ENCODE results near the gene DLG5. TPM values are rescaled to one million over a fixed set of nuclear protein-coding genes. Genes with fewer than 3 reads are reported as not detected.

The DLG5 gene
- polyA plus RNA-seq, 1 of the 3 experiments (the other 2 are of a cell fraction): 31.3 TPM

- no peaks in the 10 kb centered on the region for H3F3A ChIP-seq (replicated peaks; ENCODE audit: insufficient read depth)
- no peak overlapping the region for H3K27ac ChIP-seq (ENCODE audit: low read depth in 2 of 2, low read length in 1 of 2)
- peaks cover 0 to 1% of the 10 kb centered on the region in 2 experiments for H3K36me3 ChIP-seq (replicated peaks in 1 of 2; ENCODE audit: control insufficient read depth in 1 of 2, insufficient read depth in 2 of 2, low read length in 1 of 2)
- no peak overlapping the region for H3K4me2 ChIP-seq
- H4K20me1 ChIP-seq (ENCODE audit: insufficient read depth): no peaks in the 10 kb centered on the region
- CTCF ChIA-PET: interaction anchor here (1.4 kb wide), 1 partner anchor 60 kb away, joined by 3 read pairs; no protein-coding TSS in a partner anchor
- DNase-seq: no peak
- WGBS (ENCODE audit: low lambda C conversion rate): 79% methylated on average over 3 of the region's 4 CpGs
- H3K4me3 ChIP-seq (ENCODE audit: low read depth in 2 of 2, low read length in 1 of 2): no peak overlapping the region
- no peaks in the 10 kb centered on the region for H3K9me2 ChIP-seq
- H3K79me2 ChIP-seq (ENCODE audit: insufficient read depth): no peaks in the 10 kb centered on the region
- H3K4me1 ChIP-seq (ENCODE audit: control insufficient read depth in 1 of 2, insufficient read depth in 2 of 2, low read depth in 1 of 2, low read length in 1 of 2): peaks cover 0 to 3% of the 10 kb centered on the region in 2 experiments; a peak in 1 of 4 replicates
- no peak overlapping the region for H3K9ac ChIP-seq
- H3K9me3 ChIP-seq: no peaks in the 10 kb centered on the region
- no peak overlapping the region for H2AFZ ChIP-seq (ENCODE audit: low read depth)
- POLR2A ChIA-PET: no interaction called here
- H3K27me3 ChIP-seq (ENCODE audit: insufficient read depth): no peaks in the 10 kb centered on the region
- TF ChIP-seq RCOR1 (IDR thresholded peaks at IDR 0.05; ENCODE audit: low read length): no peak
- no peak for TF ChIP-seq MXI1 (IDR thresholded peaks at IDR 0.05; ENCODE audit: low read depth, low read length)
- no peak for TF ChIP-seq FOXJ3 (CRISPR knock-in tag; IDR thresholded peaks at IDR 0.05)
- no peak for TF ChIP-seq USF1 (IDR thresholded peaks at IDR 0.05; ENCODE audit: borderline replicate concordance, low read depth)
- TF ChIP-seq FOXM1 (IDR thresholded peaks at IDR 0.05; ENCODE audit: low read depth): no peak
Measured at GRCh38 chr10:77771450-77771849, 155.1 kb downstream of the DLG5 start.

DNA sequence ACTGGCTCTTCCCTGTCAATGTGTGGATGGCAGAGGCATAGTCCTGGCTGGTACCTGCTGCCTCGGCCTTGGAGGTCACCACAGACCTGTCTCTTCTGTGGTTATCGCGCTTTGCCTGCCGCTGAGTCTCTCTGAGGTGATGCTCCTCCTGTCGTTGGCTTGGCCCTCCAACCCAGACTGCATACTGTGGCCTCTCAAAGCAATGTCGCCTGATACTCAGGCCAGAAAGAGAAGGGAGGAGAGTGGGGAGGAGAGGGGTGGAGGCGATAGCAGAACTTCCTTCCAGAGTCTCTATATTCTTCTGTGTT is 155.7 kb downstream of the DLG5 start:
- Histone ChIP-seq H3K79me2 (ENCODE audit: insufficient read depth) (no peaks in the 10 kb centered on the region), H2AFZ (ENCODE audit: low read depth) (no peak overlapping the region), H3K4me3 (ENCODE audit: low read depth in 2 of 2, low read length in 1 of 2) (no peak overlapping the region), H3K4me1 (ENCODE audit: control insufficient read depth in 1 of 2, insufficient read depth in 2 of 2, low read depth in 1 of 2, low read length in 1 of 2) (peaks cover 0 to 3% of the 10 kb centered on the region in 2 experiments; a peak in 1 of 4 replicates), H3K4me2 (no peak overlapping the region), H3K9me3 (no peaks in the 10 kb centered on the region), H3K9me2 (no peaks in the 10 kb centered on the region), H3K9ac (no peak overlapping the region), H4K20me1 (ENCODE audit: insufficient read depth) (no peaks in the 10 kb centered on the region), H3F3A (replicated peaks; ENCODE audit: insufficient read depth) (no peaks in the 10 kb centered on the region), H3K36me3 (replicated peaks in 1 of 2; ENCODE audit: control insufficient read depth in 1 of 2, insufficient read depth in 2 of 2, low read length in 1 of 2) (no peaks in the 10 kb centered on the region), H3K27ac (ENCODE audit: low read depth in 2 of 2, low read length in 1 of 2) (no peak overlapping the region), H3K27me3 (ENCODE audit: insufficient read depth) (no peaks in the 10 kb centered on the region)
- no peak for DNase-seq
- ChIA-PET CTCF (interaction anchor here (0.6 to 1.4 kb wide), 2 partner anchors 60 to 920 kb away, joined by 3 read pairs; no protein-coding TSS in a partner anchor), POLR2A (no interaction called here)
- TF ChIP-seq YY1 (IDR thresholded peaks at IDR 0.05; ENCODE audit: low read depth): no peak
- TF ChIP-seq JUND (IDR thresholded peaks at IDR 0.05): no peak
- no peak for TF ChIP-seq NRF1 (IDR thresholded peaks at IDR 0.05; ENCODE audit: low read depth, low read length)
- TF ChIP-seq, protein P1, sequence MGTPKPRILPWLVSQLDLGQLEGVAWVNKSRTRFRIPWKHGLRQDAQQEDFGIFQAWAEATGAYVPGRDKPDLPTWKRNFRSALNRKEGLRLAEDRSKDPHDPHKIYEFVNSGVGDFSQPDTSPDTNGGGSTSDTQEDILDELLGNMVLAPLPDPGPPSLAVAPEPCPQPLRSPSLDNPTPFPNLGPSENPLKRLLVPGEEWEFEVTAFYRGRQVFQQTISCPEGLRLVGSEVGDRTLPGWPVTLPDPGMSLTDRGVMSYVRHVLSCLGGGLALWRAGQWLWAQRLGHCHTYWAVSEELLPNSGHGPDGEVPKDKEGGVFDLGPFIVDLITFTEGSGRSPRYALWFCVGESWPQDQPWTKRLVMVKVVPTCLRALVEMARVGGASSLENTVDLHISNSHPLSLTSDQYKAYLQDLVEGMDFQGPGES (IDR thresholded peaks at IDR 0.05; ENCODE audit: low read depth, low read length): no peak
- no peak for TF ChIP-seq CHD2 (IDR thresholded peaks at IDR 0.05; ENCODE audit: low read length, partially characterized antibody)
- TF ChIP-seq CTCF (IDR thresholded peaks at IDR 0.05): no peak
- no peak for TF ChIP-seq GATA2 (CRISPR knock-in tag; IDR thresholded peaks at IDR 0.05)
- TF ChIP-seq RFX5 (IDR thresholded peaks at IDR 0.05; ENCODE audit: low read length): no peak
- TF ChIP-seq SMC3 (IDR thresholded peaks at IDR 0.05; ENCODE audit: low read depth, low read length): no peak
- TF ChIP-seq ELF1 (IDR thresholded peaks at IDR 0.05): no peak
- TF ChIP-seq RCOR1 (IDR thresholded peaks at IDR 0.05; ENCODE audit: low read length): no peak
- TF ChIP-seq NFIC (IDR thresholded peaks at IDR 0.05; ENCODE audit: borderline replicate concordance): no peak
- TF ChIP-seq MAX (IDR thresholded peaks at IDR 0.05; ENCODE audit: low read depth): no peak
- TF ChIP-seq SIN3A (IDR thresholded peaks at IDR 0.05; ENCODE audit: borderline replicate concordance, low read depth, low read length): no peak
- TF ChIP-seq, protein P2, sequence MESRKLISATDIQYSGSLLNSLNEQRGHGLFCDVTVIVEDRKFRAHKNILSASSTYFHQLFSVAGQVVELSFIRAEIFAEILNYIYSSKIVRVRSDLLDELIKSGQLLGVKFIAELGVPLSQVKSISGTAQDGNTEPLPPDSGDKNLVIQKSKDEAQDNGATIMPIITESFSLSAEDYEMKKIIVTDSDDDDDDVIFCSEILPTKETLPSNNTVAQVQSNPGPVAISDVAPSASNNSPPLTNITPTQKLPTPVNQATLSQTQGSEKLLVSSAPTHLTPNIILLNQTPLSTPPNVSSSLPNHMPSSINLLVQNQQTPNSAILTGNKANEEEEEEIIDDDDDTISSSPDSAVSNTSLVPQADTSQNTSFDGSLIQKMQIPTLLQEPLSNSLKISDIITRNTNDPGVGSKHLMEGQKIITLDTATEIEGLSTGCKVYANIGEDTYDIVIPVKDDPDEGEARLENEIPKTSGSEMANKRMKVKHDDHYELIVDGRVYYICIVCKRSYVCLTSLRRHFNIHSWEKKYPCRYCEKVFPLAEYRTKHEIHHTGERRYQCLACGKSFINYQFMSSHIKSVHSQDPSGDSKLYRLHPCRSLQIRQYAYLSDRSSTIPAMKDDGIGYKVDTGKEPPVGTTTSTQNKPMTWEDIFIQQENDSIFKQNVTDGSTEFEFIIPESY (IDR thresholded peaks at IDR 0.05; ENCODE audit: borderline replicate concordance, low read depth): no peak
- no peak for TF ChIP-seq RXRA (IDR thresholded peaks at IDR 0.05; ENCODE audit: borderline replicate concordance, low read depth)
- no peak for TF ChIP-seq USF1 (IDR thresholded peaks at IDR 0.05; ENCODE audit: borderline replicate concordance, low read depth)
- WGBS (ENCODE audit: low lambda C conversion rate): 88% methylated on average over 7 of the region's 7 CpGs
